ENCODE measurements around the gene SCGB3A2.

Gene SCGB3A2, protein sequence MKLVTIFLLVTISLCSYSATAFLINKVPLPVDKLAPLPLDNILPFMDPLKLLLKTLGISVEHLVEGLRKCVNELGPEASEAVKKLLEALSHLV

DNA sequence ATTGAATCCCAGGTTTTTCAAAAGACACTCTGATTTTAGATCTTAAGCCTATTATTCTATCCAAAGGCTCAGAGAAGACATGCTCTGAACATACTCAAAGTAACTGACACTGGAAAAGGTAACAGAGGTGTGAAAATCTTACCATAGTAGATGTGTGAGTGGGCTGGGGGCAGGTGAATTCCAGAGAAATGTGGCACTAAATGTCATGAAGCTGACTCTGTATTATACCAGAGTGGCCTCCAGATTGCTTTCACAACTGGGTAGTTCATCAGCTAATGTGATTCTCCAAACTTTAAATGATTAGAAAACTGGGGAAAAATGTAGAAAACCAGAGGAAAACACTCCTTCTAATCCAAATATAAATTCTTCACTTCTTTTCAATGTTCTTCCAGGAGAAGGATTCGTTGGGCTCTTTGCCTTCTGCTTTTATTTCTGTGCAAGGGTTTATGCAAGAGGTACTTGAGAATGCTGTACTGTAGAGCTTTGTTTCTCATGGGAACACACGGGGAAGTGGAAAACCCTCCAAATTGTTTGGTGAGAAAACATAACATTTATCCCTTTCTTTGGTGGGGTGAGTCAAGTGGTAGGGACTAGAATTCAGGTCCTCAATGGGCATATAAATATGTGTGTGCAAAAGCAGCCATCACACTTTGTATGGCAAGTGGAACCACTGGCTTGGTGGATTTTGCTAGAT, at the start of gene SCGB3A2:
Gene SCGB3A2, plus strand, starts transcription at position 646 of the 694 bp plus-strand sequence. CDS start 93 bp downstream, outside the sequence.
- H3K4me3 ChIP-seq (ENCODE audit: low read depth, low read length) = no peak within 1 kb of the TSS

DNA sequence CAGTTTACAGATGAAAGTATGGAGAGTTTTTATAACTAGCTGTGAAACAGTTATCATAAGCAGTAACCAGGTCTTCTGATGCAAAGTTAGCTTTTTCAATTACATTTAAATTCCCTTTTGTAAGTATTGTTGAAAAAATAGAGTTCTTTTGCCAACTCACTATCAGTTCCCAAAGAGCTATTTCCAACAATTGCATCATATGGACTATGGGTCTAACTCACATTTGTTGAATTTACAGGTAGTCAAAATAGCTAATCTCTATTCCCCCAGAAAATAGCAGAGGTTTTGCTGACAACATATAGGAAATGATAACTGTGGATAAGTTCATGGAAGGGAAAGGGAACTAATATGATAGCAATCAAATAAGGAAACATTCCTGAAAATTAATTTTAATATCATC, 48.5 kb upstream of the SCGB3A2 start:
- H3K4me3 ChIP-seq (ENCODE audit: low read depth, low read length) = no peak overlapping the region

DNA sequence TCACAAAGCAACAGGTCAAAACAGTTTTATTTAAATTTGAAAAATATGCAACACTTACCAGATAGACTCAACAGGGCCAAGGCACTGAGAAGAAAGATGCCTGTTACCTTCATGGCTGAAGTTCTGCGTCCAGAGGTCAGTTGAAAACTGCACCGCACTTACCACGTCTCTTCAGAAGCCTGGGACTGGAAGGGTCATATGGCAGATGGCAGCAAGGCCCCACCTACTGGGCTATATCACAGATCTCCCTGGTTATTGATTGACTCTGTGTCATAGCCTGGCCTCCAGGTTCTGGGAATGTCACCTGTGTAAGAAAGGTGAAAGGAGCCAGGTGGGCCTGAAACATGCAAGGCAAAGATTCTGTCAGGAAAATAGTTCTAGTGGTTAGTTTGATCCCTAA, 47.0 kb upstream of the SCGB3A2 start, which contains the start of gene SPINK1:
Gene SPINK1, minus strand, starts transcription at position 207 of the 400 bp plus-strand sequence. Its CDS starts 94 bp downstream, at position 113.
- H3K4me3 ChIP-seq (ENCODE audit: low read depth, low read length) = no peak within 1 kb of the TSS

DNA sequence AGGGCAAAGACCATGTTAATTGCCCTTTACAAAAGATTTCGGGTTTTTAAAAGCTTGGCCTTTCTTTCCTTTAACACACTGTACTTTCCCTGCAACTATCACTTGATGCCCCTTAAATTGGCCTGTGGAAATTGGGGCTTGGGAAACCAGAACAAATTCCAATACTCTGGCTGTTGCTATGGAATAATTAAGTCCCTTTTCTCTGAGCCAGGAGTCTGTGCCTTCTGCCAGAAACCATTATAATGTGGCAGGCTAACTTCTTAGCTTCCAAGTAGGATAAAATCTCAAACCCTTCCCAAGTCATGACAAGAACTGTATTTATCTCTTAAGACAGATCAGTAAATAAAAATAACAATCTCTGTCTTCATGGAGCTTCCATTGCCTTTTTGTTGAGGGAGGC, 46.0 kb upstream of the SCGB3A2 start:
- H3K4me3 ChIP-seq (ENCODE audit: low read depth, low read length) = no peak overlapping the region

DNA sequence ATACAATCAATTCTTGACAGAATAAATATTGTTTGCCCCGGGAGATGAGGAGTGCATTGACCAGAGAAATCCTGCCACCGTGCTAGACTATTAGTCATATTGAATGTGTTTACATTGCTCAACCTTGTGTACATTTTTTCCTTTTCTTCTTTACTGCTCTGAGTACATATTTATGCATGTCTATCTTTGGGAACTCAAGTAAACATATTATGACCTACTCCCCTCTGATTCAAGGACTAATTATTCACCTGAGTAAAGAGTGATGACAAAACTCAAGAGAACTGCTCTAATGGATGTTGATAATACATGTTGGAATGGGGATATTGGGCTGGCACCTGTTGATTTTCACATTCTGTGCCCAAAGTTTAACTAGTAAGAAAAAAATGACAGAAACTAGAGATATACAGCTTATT, 43.1 kb upstream of the SCGB3A2 start:
- H3K4me3 ChIP-seq (ENCODE audit: low read depth, low read length) = no peak overlapping the region

DNA sequence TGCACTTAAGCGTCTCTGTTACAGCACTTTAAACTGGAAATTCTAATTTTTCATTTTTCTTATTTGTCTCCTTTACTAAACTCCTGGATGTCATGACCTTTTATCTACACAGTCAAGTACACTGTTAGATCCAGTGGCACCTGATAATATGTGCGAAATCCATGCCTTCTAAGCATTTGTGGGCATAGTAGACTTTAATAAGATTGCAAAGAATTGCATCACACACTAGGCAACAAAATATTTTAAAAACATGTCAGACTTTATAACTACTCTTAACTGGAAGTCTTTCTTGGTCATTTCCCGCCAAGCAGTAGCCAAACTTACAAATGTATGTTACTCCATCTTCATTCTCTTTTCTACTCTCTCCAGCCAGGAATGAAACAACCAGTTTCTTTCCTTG, 42.1 kb upstream of the SCGB3A2 start:
- H3K4me3 ChIP-seq (ENCODE audit: low read depth, low read length) = no peak overlapping the region

DNA sequence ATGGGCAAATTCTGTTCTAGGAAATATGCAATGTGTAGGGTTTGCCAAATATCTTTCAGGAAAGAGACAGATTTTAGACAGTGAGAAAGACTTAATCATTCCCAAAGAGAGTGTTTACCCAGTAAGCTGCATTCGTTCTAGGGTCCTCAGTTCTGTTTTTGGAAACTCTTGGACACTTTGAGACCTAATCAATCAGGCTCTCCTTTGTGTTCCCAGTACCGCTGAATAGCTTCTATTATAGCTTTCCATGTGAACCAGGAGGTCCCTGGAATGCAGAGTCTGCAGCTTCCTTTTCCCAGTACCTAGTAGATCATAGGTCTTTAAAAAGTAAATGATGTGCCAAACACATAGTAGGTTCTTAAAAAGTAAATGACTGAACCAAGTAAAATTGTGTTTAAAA, 35.6 kb upstream of the SCGB3A2 start:
- no peak overlapping the region for H3K4me3 ChIP-seq (ENCODE audit: low read depth, low read length)

DNA sequence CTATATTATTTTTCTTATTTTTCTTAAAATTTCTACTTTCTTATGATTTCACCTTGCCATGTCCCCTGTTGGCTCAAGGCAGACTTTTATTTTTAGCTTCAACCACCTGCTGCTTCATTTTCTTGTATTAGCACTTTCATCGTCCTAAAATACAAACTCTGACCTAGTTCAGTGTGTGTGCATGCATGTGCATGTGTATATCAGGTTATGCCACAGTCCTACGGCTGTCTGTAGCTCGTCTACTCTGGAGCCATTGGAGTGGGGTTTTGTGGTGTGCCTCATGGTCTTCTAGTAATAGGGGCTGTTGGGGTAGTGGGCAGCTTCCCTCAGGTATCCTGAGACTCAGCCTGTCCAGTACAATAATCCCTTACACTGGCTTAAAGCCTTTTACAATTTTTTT, 33.7 kb upstream of the SCGB3A2 start:
- H3K4me3 ChIP-seq (ENCODE audit: low read depth, low read length) = no peak overlapping the region

DNA sequence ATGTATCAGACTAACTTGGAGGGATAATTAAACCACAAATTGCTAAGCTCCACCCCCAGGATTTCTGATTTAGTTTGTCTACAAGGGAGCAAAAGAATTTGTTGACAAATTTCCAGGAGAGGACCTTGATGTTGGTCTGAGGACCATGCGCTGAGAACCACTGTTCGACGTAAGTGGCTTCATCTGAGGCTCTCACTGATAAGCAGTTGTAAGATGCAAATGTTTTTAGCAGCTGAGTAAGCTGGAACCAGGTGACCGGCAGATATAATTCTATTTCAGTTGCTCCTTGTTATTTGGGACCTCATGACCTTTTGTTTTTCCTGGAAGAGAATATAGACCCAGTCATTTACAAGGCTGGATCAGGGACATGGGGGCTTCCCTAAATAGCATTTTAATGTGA, 32.9 kb upstream of the SCGB3A2 start:
- H3K4me3 ChIP-seq (ENCODE audit: low read depth, low read length) = no peak overlapping the region

DNA sequence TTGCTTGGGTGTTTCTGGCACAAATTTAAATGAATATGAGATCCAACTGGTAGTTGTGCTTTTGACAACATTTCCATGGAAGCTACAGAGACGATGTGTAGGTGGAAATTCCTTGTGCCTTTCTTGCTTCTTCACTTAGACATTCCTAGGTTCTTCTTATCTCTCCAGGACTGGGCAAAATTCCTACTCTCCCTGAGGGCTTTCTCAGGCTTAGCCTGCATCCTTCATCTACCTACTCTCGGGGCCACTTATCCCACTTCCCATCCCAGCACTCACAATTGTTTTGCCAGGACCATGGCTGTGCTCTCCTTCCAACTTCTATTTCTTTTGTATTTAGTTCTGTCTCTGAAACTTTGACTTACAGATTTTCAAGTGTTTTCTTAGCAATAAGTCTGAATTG, 29.3 kb upstream of the SCGB3A2 start:
- H3K4me3 ChIP-seq (ENCODE audit: low read depth, low read length) = no peak overlapping the region

DNA sequence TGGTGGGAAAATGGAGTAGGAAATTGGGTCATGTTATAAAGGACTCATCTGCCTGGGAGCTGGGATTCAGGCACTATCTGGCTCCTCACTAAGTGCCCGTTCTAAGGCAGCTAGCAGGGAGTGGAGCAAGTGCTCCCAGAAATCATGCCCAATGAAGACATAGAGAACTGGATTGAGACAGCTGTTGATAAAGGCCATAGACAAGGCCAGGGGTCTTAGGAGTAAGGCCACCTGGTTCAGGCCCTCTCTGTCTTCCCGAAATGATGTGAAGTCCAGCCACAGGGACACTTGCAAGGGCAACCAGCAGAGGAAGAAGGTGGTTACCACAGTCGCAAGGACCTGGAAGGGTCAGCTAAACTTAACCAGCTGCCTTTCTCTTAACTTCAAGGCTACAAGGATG, 26.9 kb upstream of the SCGB3A2 start:
- H3K4me3 ChIP-seq (ENCODE audit: low read depth, low read length) = no peak overlapping the region

DNA sequence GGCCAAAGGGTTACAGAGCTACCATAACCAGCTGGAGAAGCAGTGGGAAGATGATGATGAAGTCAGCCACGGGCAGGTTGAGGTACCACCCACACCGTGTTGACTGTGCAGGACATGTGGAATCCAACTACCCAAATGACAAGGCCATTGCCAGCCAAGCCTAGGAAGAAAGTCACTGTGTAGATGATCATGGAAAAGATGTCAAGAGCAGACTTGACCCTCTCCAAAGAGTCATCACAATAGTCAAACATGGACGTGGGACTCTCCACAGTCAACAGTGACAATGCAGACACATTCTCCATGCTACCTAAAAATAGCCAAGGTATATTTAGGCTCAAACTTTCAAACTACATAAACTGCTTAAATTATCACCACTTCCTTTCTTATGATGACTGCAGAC, 26.1 kb upstream of the SCGB3A2 start:
- H3K4me3 ChIP-seq (ENCODE audit: low read depth, low read length) = no peak overlapping the region

DNA sequence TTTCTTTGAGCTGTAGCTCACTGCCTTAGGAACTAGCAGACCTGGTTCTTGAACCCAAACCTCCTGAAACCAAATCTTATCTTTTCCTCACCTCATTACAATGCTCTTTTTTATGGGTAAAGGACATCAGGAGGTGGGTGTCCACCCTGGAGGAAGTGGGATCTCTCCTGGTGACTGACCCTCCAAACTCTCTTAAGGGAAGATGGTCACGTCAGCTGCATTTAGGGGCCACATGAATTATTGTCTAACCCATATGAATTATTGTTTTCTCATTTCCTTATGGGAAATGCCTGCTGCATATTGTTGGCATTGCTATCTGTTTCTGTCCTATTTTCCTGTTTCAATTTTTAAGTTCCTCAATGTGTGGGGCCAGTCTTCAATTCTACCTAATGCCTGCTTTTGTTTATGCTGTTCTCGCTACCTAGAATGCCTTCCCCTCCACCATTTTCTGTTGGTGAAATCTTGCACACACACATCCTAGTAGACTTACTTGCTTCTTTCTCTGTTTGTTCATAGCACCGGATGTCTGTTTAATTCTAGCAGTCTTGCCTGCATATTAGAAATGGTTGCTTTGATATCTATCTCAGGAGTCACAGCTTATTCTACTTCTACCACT, 25.0 kb upstream of the SCGB3A2 start:
- no peak overlapping the region for H3K4me3 ChIP-seq (ENCODE audit: low read depth, low read length)

DNA sequence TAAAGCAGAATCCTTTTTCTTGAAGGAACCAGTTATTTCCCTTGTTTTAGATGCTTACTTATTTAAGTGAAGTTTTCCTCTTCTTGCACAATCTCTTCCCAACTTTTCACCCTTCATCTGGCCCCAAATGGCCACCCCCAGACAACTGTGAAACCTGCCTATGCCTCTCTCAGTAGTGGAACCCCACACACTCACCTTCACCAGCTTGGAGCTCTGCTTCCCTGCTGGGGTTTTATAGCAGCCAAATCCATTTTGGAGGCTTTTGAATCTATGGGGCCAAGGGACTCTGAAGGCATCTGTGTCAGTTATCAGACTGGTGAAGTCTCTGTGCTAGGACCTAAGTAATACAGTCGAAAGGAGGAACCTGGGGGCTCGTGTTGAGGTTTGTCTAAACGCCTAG, 24.2 kb upstream of the SCGB3A2 start:
- no peak overlapping the region for H3K4me3 ChIP-seq (ENCODE audit: low read depth, low read length)

DNA sequence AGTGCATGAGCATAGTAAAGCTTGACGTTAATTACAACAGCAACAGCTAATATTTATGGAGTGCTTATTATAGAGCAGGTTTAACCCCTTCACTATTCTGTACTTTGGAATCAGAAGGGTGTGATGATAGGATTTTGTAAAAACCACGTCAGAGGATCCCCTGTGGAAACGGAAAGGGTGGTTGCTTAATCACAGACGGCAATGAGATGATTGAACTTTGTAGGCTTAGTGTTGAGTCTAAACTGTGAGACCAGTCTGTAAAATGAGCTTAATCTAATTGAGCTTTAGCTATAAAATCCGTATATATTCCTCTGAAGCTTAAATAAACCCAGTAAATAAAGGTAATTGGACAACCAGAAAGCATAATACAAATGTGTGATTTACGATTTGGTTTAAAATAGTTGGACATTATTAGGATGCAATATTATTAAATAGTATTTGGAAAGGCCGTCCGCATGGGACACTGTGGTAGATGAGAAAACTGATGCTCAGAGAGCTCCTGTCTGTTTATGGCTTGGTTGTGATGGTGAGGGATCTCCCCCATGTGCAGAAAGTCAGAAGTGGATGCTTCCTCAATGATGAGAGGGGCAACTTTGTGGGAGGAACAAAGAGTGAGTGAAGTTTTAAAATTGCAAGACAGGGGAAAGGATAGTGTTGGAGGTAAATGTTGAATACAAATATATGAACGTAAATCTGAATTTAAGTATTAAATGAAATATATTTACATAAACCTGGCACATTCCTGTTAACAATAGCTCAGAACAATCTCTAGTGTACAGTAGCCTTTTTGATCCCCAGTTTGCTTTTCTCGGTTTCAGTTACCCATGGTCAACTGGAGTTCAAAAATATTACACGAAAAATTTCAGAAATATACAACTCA, 23.4 kb upstream of the SCGB3A2 start:
- no peak overlapping the region for H3K4me3 ChIP-seq (ENCODE audit: low read depth, low read length)

DNA sequence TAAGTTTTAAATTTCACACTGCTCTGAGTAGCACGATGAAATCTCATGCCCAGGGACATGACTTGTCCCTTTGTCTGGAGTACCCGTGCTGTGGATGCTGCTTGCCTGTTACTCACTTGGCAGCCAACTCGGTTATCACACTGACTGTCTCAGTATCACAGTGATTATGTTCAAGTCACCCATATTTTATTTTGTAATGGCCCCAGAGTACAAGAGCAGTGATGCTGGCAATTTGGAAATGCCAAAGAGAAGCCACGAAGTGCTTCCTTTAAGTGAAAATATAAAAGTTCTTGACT, 22.8 kb upstream of the SCGB3A2 start:
- no peak overlapping the region for H3K4me3 ChIP-seq (ENCODE audit: low read depth, low read length)

DNA sequence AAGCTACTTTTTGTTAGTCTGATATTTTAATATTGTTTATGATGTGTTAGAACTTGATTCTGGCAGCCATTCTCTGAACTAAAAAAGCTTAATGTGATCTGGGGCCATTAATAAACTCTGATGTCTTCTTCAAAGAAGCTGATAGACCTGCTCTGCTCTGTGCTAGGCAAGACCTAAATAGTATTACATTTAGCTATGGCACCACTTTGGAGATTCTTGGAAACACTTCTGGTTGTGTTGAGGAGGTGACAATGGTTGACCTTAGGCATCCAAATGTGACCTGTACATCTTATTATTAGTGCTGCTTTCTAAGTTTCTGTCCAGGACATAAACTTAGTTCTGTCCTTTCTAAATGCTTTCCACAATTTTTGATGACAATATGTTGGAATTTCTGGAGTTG, 21.7 kb upstream of the SCGB3A2 start:
- no peak overlapping the region for H3K4me3 ChIP-seq (ENCODE audit: low read depth, low read length)

DNA sequence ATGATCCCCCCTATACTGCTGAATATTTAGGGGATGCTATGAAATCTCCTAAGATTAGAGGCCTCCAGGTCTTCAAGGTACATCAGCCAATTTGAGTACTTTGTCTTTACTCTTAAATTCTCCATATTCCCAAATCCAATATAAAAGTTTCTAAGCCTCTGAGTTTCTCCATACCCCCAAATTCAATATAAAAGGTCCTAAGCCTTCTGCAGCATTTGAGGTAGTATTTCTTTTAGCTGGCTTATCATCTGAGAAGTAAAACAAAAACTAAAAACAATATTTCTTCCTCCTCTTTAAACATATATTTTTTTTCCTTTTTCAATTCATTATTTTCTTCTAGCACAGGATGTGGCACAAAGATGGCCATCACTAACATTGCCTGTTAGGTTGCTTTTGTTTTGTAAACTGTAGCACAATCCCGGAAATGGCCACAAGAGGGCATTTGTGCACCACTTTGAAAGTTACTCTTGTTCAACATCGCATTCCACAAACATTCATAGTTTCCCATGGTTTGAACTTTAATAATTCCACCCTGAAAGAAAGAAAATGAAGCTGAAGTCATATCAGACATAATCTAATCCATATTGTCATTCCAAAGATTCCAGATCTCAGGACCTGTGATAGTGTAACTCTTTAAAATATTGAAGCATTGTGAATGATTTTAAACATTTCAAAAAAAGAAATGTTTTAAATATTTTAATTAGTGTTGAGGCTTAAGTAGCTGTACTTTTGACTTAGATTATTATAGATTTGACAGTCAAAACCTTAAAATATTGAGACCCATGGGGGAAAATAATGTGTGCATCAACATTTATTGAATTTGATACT, 21.0 kb upstream of the SCGB3A2 start:
- H3K4me3 ChIP-seq (ENCODE audit: low read depth, low read length) = no peak overlapping the region

DNA sequence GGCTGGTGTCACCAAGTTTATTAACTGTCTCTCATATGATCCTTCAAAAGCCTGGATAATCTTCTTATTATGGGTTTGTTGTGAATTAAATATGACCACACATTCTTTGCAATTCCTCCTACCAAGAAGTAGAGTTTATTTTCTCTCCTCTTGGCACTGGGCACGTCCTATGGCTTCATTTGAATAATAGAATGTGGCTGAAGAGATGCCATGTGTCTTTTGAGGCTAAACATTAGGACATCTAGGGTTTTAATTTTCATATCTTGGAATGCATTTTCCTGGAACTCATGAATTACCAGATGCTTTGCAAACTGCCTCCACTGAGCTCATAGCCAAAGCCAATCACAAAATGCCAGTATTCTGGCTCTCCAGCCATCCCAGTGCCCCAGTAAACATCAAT, 19.9 kb upstream of the SCGB3A2 start:
- no peak overlapping the region for H3K4me3 ChIP-seq (ENCODE audit: low read depth, low read length)

DNA sequence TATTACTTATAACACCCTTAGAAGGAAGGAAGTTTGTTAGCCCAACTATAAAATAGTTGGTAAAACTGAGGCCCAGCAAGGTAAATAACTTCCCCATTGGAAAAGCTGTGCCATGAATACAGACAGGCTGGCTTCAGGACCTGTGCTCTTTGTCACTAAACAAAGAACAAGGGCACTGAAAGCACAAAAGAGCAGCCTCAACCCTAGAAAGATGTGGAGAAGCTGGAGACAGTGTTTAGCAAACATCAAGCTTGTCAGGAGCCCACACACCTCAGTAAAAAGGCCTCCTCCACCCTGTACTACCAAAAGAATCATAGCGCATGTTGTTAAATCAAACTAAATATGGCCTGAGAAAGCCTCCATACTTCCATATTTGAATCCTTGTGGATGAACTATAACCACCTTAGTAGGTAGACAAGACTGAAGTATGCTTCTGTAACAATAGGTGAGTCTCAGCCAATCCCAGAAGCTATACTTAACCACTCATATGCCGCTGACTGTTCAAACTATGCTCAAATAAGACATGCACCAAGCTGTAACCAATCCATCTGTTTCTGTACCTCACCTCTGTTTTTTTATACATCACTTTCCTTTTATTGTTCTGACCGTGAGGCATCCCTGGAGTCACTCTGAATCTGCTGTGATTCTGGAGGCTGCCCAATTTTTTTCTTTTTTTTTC, 18.4 kb upstream of the SCGB3A2 start:
- no peak overlapping the region for H3K4me3 ChIP-seq (ENCODE audit: low read depth, low read length)
